CD4-positive, alpha-beta T cell treated with Interleukin-2 at 100 ng/mL for 4 hours (primary cell): ENCODE results near the gene MEMO1.
"Not testable (repeated sequence)": the region's sequence is repeated elsewhere in the genome, so short reads cannot be mapped to it uniquely, and the experiment has no call there.

ENCODE experiments used
- DNase-seq: peaks from one replicate; pipeline ENCODE4 v3.0.0-alpha.2; 2020; ENCODE audit warnings: low spot score

The MEMO1 gene

GRCh38 chr2:31957354-31958139 lies 53.3 kb downstream of the MEMO1 start:
- DNase-seq = no peak

- DNase-seq = not testable (repeated sequence)
Observed at GRCh38 chr2:31956934-31957333, 53.9 kb downstream of the MEMO1 start.

GRCh38 chr2:31956312-31956711 lies 54.5 kb downstream of the MEMO1 start:
- no peak for DNase-seq

- not testable (repeated sequence) for DNase-seq
Observed at GRCh38 chr2:31953095-31953494, 57.7 kb downstream of the MEMO1 start.

- DNase-seq = no peak
Observed at GRCh38 chr2:31950946-31951562, 59.8 kb downstream of the MEMO1 start.

GRCh38 chr2:31947871-31948270 lies 62.9 kb downstream of the MEMO1 start:
- no peak for DNase-seq

DNA sequence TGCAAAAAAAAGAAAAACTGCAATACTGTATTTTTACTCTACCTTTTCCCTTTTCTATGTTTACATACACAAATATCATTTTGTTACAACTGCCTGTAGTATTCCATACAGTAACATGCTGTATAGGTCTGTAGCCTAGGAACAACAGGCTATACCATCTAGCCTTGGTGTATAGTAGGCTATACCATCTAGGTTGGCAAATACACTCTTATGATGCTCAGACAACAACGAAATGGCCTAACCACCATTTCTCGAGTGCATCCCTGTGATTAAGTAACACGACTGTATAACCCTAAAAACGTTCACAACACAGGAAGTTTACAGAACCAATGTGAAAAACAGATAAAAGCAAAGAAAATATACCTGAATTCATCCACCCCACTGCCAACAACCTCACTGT lies 64.0 kb downstream of the MEMO1 start:
- no peak for DNase-seq

DNA sequence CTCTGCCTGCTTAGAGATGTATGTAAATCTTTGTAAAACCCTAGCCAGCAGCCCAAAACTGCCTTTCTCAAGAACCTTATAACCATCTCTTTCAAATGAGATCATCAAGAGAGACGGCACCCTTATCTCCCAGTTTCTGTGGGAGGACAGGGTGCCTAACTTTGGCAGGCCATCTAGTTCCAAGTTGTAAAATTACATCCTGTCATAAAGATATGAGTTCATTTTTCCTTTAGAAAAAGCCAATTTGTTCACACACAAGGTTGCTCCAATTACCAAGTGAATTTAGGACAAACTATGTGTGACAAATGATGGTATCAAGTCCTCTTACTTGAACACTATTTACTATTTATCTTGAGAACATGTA lies 65.3 kb downstream of the MEMO1 start:
- DNase-seq = no peak

DNA sequence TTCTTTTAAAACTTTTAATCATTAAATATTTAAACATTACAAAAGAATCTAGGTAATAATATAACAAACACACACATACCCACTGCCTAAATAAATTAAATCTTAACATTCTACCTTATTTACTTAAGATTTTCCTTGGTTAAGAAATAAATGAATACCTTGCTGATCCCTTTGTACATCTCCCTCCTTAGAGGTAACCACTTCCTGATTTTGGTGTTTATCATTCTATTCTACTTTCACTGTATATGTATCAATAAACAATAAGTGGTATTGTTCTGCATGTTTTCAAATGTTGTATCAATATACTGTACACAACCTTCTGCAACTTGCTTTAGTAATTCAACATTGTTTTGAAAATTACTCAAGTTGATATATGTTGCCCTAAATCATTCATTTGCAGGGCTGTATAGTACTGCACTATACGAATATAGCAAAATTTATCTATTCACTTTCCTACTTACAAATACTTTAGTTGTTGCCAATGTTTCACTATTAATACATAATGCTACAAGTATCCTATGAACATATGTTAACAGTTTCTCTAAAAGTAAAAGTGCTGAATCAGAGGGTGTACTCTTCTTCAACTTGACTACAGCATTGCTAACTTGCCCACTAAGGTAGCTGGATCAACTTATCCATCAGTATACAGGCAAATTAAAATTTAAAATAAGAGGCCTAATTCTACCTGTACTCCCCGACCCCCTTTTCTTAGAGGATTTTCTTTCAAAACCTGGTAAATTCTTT lies 65.8 kb downstream of the MEMO1 start:
- no peak for DNase-seq

DNA sequence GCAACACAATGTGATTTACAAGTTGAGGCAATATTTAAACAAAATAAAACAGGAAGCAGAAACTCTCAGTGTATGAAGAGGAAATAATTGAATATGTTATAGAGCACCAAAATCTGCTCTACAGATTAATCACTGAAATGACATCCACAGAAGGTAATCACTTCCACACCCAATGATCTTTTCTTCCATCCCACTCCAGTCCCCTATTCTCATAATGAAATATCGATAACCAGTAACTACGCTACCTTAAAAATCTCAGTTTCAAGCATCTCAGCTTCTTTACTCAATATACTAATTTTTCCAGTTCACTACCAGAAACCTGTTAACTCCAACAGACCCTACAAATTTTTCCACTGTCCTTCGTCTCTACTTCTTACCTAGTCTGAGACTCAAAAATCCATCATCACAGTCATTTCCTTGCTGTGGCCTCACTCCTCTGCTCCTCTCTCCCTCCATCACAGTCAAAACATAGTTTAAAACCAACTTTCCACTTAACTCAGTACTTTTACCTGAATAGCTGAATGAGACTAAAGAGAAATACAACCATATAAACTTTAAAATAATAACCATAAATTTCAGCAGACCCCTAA lies 67.1 kb downstream of the MEMO1 start:
- no peak for DNase-seq

GRCh38 chr2:31940920-31941319 lies 69.9 kb downstream of the MEMO1 start:
- no peak for DNase-seq

DNA sequence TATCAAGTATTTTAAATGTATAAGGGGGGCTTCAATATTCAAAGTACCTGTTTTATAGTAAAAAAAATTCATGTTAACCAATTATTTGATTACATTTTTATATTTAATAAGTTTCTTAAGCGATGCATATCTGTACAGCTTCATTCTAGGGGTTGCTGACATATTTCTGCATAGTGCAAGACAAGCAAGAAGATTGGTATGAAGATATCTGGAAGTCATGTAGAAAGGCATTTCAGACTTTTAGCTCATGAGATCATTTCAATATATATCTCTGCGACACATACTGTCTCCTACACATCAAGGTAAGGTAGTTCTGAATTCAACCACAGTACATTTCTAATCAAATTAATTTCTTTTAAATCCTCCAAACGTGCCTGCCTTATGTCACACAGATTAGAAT lies 73.1 kb downstream of the MEMO1 start:
- DNase-seq = no peak

DNA sequence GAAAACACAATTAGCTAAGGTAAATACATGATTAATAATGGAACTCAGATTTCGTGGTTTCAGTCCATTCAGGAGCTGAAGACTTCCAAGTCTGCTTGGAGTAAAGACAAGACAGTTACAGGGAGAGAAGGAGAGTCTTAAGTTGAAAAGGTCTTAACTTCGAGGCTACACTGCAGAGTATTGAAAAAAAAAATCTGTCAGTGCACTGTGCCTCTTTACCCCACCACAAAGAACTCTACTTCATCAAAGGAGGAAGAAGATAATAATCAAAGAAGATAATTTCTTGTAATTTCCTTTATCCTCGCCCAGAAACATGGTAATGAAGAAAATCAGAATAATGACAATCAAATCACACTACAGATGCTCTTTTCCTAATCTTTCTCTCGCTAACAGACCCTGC lies 75.4 kb downstream of the MEMO1 start:
- DNase-seq = no peak

GRCh38 chr2:31933066-31933465 lies 77.7 kb downstream of the MEMO1 start:
- DNase-seq = no peak

- no peak for DNase-seq
Observed at GRCh38 chr2:31932589-31932988, 78.2 kb downstream of the MEMO1 start.

GRCh38 chr2:31931916-31932315 lies 78.9 kb downstream of the MEMO1 start:
- no peak for DNase-seq

GRCh38 chr2:31925517-31925916 lies 85.3 kb downstream of the MEMO1 start:
- no peak for DNase-seq

- DNase-seq = no peak
Observed at GRCh38 chr2:31923662-31924061, 87.1 kb downstream of the MEMO1 start.

- no peak for DNase-seq
Observed at GRCh38 chr2:31922542-31923408, 88.0 kb downstream of the MEMO1 start.

DNA sequence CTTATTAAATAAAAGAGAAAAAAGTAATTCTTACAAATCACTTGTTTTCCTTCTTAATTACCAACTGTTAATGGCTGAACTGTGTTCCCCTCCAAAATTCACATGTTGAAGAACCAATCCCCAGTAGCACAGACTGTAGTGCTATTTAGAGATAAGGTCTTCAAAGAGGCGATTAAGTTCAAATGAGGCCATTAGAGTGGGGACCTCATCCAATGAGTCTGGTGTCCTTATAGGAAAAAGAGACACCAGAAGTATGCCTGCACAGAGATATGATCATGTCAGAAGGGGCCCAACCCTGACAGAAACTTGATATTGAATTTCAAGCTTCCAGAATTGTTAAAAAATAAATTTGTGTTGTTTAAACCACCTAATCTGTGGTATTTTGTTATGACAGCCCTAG lies 89.8 kb downstream of the MEMO1 start:
- no peak for DNase-seq

GRCh38 chr2:31919499-31919898 lies 91.3 kb downstream of the MEMO1 start:
- no peak for DNase-seq

- no peak for DNase-seq
Observed at GRCh38 chr2:31909661-31910060, 101.1 kb downstream of the MEMO1 start.
